Endometrial microvascular endothelial cells (primary cell): ENCODE results near the gene CD4. TPM values are rescaled to one million over a fixed set of nuclear protein-coding genes. Genes with fewer than 3 reads are reported as not detected.

Experiments
- in situ Hi-C: cut with HindIII; loops from 2 replicates; pipeline ENCODE4 v1.10.0; 2017; ENCODE audit warnings: low sequenced_read_pairs, low pct_unique_long_range_greater_than_20kb; ENCODE audit errors: inconsistent ontology term
- total RNA-seq: library from RNA; depleted of rRNA; stranded (reverse); fragments of >200 nt; gene quantifications from one replicate; pipeline ENCODE4 v1.2.3, GENCODE V29; 2015; ENCODE audit errors: inconsistent ontology term

CD4 gene
- total RNA-seq, 1 donor from 2014 or later = not detected

- in situ Hi-C loops = loop anchor here (10.0 kb wide), 1 partner anchor 68 kb away; the partner anchor contains the start of gene COPS7A
Observed at GRCh38 chr12:6792522-6793201, 3.3 kb downstream of the CD4 start.

DNA sequence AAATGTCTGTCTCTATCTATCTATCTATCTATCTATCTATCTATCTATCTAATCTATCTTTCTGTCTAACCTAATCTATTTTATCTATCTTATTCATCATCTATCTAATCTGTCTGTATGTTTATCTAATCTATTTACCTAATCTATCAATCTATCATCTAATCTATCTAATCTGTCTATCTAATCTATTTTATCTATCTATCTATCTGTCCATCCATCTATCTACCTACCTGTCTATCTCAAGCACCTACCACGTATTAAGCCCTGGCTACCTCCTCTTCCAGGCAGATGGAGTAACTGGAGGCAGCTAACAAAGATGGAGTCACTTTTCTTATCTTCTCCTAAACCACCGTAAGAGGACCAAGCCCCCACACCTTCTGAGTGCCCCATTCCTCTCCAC, 5.8 kb downstream of the CD4 start:
- in situ Hi-C loops = loop anchor here (10.0 kb wide), 1 partner anchor 70 kb away; the partner anchor contains the start of gene COPS7A

GRCh38 chr12:6796576-6796975, 7.2 kb downstream of the CD4 start:
- in situ Hi-C loops = loop anchor here (10.0 kb wide), 1 partner anchor 72 kb away; the partner anchor contains the start of gene COPS7A

DNA sequence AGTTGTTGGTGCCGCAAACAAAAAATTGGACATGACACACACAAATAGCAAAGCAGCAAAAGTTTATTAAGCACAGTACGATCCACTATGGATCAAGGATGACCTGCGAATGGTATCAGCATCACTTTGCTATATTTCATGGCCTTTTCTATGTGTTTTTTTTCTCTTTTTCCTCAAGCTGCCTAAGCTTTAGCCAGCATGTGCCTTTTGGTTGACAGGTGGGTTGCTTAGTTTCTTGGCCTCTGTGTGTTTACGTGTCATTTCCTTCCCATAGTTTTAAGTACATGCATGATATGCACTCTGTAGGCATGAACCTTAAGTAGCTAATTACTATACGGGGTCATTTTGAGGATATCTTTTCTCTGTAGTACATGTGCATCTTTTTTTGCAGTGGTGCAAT, 9.8 kb downstream of the CD4 start:
- in situ Hi-C loops = loop anchor here (10.0 kb wide), 1 partner anchor 74 kb away; the partner anchor contains the start of gene COPS7A

- in situ Hi-C loops = no loop called here
Observed at GRCh38 chr12:6807170-6807569, 17.8 kb downstream of the CD4 start.

DNA sequence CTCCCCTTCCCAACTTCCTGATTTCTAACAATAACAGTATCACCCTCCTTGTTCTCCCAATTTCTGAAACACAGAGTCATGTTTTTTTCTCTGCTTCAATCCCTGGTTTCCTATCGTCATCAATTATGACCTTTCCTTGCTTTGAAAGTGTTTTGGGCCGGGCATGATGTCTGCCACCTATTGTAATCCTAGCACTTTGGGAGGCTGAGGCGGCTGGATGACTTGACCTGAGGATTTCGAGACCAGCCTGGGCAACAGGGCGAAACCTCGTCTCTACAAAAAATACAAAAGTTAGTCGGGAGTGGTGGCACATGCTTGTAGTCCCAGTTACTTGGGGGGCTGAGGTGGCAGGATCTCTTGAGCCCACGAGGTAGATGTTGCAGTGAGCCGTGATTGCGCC, 19.7 kb downstream of the CD4 start:
- in situ Hi-C loops = no loop called here

GRCh38 chr12:6810758-6811157, 21.4 kb downstream of the CD4 start:
- in situ Hi-C loops = no loop called here

DNA sequence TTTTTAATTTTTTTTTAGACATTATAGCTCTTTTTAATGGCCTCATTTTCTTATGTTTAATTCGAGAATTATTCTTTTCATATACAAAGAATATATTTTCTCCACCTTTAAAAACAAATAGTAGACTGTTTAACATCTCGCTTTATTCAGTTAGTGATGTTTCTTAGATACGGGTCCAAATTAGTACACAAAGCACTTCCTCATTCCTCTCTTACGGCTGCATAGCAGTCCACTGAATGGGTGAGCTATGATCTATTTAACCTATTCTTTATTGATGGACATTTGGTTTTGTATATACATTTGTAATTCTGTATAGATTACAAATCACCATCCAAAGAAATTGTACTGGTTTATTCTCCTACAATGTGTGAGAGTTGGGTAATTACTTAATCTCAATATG, 24.0 kb downstream of the CD4 start:
- in situ Hi-C loops = no loop called here

DNA sequence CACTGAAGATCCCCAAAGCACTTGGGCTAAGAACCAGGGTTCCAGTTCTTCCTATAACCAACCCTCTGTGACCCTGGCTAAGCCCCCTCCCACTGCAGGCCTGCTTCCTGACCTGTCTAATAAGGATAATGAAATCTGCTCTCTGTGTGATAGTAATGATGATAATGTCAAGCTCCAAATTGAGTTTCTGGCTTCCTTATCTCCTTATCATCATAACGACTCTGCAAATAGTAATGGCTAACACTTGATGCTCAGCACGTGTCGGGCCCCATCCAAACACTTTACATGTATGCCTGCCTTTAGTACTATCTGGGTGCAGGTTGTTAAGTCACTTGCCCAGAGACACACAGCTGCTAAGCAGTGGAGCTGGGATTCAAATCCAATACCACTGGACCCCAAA, 27.3 kb downstream of the CD4 start:
- in situ Hi-C loops = no loop called here

- in situ Hi-C loops = no loop called here
Observed at GRCh38 chr12:6817098-6817497, 27.8 kb downstream of the CD4 start.

- in situ Hi-C loops = no loop called here
Observed at GRCh38 chr12:6817662-6818157, 28.4 kb downstream of the CD4 start.

DNA sequence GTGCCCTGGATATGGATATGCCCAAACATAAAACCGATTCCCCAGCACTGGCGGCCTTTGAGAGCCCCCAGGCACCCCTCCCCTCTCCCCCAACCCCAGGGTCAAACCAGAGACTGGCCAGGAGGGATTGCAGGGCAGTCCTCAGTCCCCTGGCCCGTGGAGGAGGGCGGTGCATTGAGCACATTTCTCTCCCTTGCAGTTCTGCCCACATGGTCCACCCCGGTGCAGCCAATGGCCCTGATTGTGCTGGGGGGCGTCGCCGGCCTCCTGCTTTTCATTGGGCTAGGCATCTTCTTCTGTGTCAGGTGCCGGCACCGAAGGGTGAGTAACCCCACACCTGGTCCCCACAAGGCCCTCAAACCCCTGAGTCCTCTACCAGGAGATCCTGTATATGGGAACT, 28.9 kb downstream of the CD4 start:
- in situ Hi-C loops = no loop called here

DNA sequence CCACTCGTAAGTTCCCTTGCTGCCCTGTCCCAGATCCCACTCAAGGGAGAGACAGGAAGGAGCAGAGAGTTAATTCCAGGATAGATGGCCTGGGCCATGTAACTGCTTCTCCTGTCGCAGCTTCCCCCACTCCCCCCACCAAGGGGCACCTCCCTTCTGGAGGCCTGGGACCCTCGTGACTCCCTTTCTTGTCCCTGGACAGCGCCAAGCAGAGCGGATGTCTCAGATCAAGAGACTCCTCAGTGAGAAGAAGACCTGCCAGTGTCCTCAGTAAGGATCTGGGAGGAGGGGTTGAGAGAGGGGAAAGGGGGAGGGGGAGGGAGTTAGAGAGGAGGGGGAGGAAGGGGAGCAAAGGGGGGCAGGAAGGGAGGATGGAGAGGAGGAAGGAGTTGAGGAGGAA, 29.3 kb downstream of the CD4 start:
- in situ Hi-C loops = no loop called here

DNA sequence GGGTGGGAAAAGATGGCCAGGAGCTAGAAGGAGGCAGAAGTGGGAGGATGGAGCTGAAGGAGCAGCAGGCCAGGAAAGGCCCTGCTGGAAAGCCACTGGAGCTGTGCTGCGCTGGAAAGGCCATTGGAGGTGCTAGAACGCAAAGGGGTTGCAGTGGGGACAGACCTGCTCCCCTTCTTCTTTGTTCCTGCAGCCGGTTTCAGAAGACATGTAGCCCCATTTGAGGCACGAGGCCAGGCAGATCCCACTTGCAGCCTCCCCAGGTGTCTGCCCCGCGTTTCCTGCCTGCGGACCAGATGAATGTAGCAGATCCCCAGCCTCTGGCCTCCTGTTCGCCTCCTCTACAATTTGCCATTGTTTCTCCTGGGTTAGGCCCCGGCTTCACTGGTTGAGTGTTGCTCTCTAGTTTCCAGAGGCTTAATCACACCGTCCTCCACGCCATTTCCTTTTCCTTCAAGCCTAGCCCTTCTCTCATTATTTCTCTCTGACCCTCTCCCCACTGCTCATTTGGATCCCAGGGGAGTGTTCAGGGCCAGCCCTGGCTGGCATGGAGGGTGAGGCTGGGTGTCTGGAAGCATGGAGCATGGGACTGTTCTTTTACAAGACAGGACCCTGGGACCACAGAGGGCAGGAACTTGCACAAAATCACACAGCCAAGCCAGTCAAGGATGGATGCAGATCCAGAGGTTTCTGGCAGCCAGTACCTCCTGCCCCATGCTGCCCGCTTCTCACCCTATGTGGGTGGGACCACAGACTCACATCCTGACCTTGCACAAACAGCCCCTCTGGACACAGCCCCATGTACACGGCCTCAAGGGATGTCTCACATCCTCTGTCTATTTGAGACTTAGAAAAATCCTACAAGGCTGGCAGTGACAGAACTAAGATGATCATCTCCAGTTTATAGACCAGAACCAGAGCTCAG, 30.0 kb downstream of the CD4 start:
- in situ Hi-C loops = no loop called here

- in situ Hi-C loops = no loop called here
Observed at GRCh38 chr12:6820166-6820565, 30.8 kb downstream of the CD4 start.

- in situ Hi-C loops = no loop called here
Observed at GRCh38 chr12:6821591-6822425, 32.5 kb downstream of the CD4 start, which contains the start of gene GPR162. GPR162 (plus strand) TSS chr12:6821821; CDS start chr12:6823899, 2,078 bp downstream.

DNA sequence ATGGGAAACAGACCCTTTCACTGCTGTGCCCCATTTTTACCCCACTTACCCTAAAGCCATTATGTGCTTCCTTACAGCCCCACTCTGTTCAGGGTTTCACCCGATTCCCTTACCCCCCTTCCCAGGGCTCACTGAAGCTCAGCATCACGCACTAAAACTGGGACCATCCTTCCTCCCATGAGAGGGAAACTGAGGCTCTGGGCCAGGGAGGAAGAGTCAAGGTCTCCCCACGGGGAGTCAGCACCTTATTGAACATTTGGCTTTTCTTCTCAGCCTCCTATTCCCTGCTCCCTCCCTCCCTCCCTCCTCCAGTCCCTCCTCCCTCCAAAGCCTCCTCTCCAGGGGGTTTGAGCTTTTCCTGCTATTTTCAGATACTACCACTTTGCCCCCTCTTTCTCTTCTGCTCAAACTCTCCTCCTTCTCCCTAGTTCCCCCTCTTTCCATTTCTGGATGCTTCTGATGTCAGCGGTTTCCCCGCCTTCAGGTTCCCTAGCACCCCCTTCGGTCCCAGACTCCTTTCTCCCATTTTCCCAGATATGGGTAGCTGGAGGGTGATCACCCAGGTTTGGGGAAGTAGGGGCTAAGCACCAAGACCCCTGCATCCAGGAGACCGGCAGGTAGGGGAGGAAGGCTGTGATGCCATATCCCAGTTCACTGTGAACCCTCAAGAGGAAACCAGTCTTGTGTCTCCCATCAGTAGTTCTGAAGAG, 33.3 kb downstream of the CD4 start:
- in situ Hi-C loops = no loop called here
